IMR-90 (cell line): Measurements from ENCODE around the gene TRIM41. TPM values are rescaled to one million over a fixed set of nuclear protein-coding genes. Genes with fewer than 3 reads are reported as not detected.

Experiments
- ATAC-seq: fragments of 200-7000 bp; cut with Tn5 transposase; 2 replicates; pipeline ENCODE4 v1.9.1; 2020; ENCODE audit warnings: low read depth, mild to moderate bottlenecking, moderate library complexity
- BruUV-seq: library from RNA; stranded (reverse); fragments of 400-500 nt; replicated peaks from 2 replicates; lab custom pipeline; 2021; lab: Mats Ljungman, UMichigan
- CTCF ChIA-PET: fragments of 300-600 bp; formaldehyde crosslinking; extraction: SDS; loops from one replicate; lab custom pipeline; 2021; ENCODE audit warnings: antibody characterized with exemption; lab: Yijun Ruan, JAX
- POLR2A ChIA-PET: fragments of 300-600 bp; sonication (Branson Sonifier 250); formaldehyde crosslinking; loops from one replicate; lab custom pipeline; 2022; ENCODE audit warnings: antibody characterized with exemption; ENCODE audit not compliant: unreplicated experiment; lab: Charles Lee
- DNase-seq: peaks from one replicate; pipeline ENCODE4 v3.0.0; 2013
- H2AFZ ChIP-seq: replicated peaks from 2 replicates; pipeline ENCODE3; 2013; ENCODE audit warnings: low read length, mild to moderate bottlenecking; ENCODE audit not compliant: poor library complexity
- H2AK5ac ChIP-seq: 2 replicates; pipeline ENCODE4 v1.6.1; 2013; ENCODE audit warnings: low read depth, low read length, inconsistent platforms
- H2AK9ac ChIP-seq: replicated peaks from 2 replicates; pipeline ENCODE3; 2013; ENCODE audit warnings: mild to moderate bottlenecking, low read depth, low read length, moderate library complexity; ENCODE audit not compliant: poor library complexity
- H2BK120ac ChIP-seq: 2 replicates; pipeline ENCODE4 v1.6.1; 2013; ENCODE audit warnings: low read depth, low read length, inconsistent platforms
- H2BK15ac ChIP-seq: 3 replicates; pipeline ENCODE4 v1.6.1; 2013; ENCODE audit warnings: low read depth, low read length, inconsistent platforms
- H2BK20ac ChIP-seq: 2 replicates; pipeline ENCODE4 v1.6.1; 2013; ENCODE audit warnings: low read depth, mild to moderate bottlenecking, inconsistent platforms, low read length, moderate library complexity
- H2BK5ac ChIP-seq: 2 replicates; pipeline ENCODE4 v1.6.1; 2013; ENCODE audit warnings: mild to moderate bottlenecking, low read depth, low read length, inconsistent platforms; ENCODE audit not compliant: poor library complexity, severe bottlenecking
- H3K14ac ChIP-seq: replicated peaks from 2 replicates; pipeline ENCODE4 v1.6.1; 2013; ENCODE audit warnings: low read depth, low read length, inconsistent platforms
- H3K18ac ChIP-seq: 2 replicates; pipeline ENCODE4 v1.6.1; 2013; ENCODE audit warnings: low read depth, low read length, control low read depth
- H3K23ac ChIP-seq: 2 replicates; pipeline ENCODE4 v1.6.1; 2013; ENCODE audit warnings: low read depth, low read length, inconsistent platforms
- H3K27ac ChIP-seq: 2 replicates; pipeline ENCODE4 v1.5.1; 2013; ENCODE audit warnings: mild to moderate bottlenecking, control low read depth, low read length; ENCODE audit not compliant: insufficient read depth
- H3K27me3 ChIP-seq: 2 replicates; pipeline ENCODE4 v1.6.1; 2013; ENCODE audit warnings: low read length; ENCODE audit not compliant: control insufficient read depth, insufficient read depth
- H3K36me3 ChIP-seq: 2 replicates; pipeline ENCODE4 v1.6.1; 2013; ENCODE audit warnings: low read length, mixed read lengths; ENCODE audit not compliant: control insufficient read depth, insufficient read depth
- H3K4ac ChIP-seq: 2 replicates; pipeline ENCODE4 v1.6.1; 2013; ENCODE audit warnings: low read depth, low read length, inconsistent platforms
- H3K4me1 ChIP-seq: 2 replicates; pipeline ENCODE4 v1.6.1; 2013; ENCODE audit warnings: low read length, mixed read lengths; ENCODE audit not compliant: control insufficient read depth, insufficient read depth
- H3K4me2 ChIP-seq: 2 replicates; pipeline ENCODE4 v1.6.1; 2013; ENCODE audit warnings: low read depth, mild to moderate bottlenecking, control low read depth, low read length, moderate library complexity
- H3K4me3 ChIP-seq: 2 replicates; pipeline ENCODE4 v1.5.1; 2013; ENCODE audit warnings: low read depth, mild to moderate bottlenecking, control low read depth, low read length, moderate library complexity; ENCODE audit not compliant: insufficient read depth
- H3K56ac ChIP-seq: 2 replicates; pipeline ENCODE4 v1.6.1; 2013; ENCODE audit warnings: low read length, inconsistent platforms; ENCODE audit not compliant: insufficient read depth; ENCODE audit errors: extremely low read depth
- H3K79me1 ChIP-seq, 2 experiments: 2 replicates each; pipeline ENCODE4 v1.6.1; 2013; ENCODE audit warnings: low read length in 2 of 2, inconsistent platforms in 1 of 2, low read depth in 1 of 2
- H3K9ac ChIP-seq: 2 replicates; pipeline ENCODE4 v1.6.1; 2013; ENCODE audit warnings: low read depth, low read length, control low read depth
- H3K9me1 ChIP-seq: 2 replicates; pipeline ENCODE4 v1.6.1; 2013; ENCODE audit warnings: low read length, inconsistent platforms; ENCODE audit not compliant: insufficient read depth
- H3K9me3 ChIP-seq: 2 replicates; pipeline ENCODE4 v1.6.1; 2013; ENCODE audit warnings: low read length; ENCODE audit not compliant: control insufficient read depth, insufficient read depth
- H4K20me1 ChIP-seq: 2 replicates; pipeline ENCODE4 v1.6.1; 2013; ENCODE audit warnings: low read length, inconsistent platforms; ENCODE audit not compliant: insufficient read depth
- H4K5ac ChIP-seq: 2 replicates; pipeline ENCODE4 v1.6.1; 2013; ENCODE audit warnings: mild to moderate bottlenecking, low read depth, low read length, control low read depth
- H4K8ac ChIP-seq, 2 experiments: 2 replicates each; pipeline ENCODE4 v1.6.1; 2013; ENCODE audit warnings: low read depth in 2 of 2, low read length in 2 of 2, control low read depth in 1 of 2, inconsistent platforms in 1 of 2
- H4K91ac ChIP-seq: 2 replicates; pipeline ENCODE4 v1.6.1; 2013; ENCODE audit warnings: low read depth, low read length, inconsistent platforms; ENCODE audit not compliant: insufficient read depth
- CHD1 ChIP-seq: IDR thresholded peaks from 2 replicates; pipeline ENCODE4 v1.6.1; 2012; ENCODE audit warnings: low read depth, low read length, improper control_type of control experiment
- FOS ChIP-seq: fragments of 150-350 bp; IDR thresholded peaks from 2 replicates; pipeline ENCODE4 v1.6.1; 2016; ENCODE audit warnings: low read depth, low read length
- MAFK ChIP-seq: IDR thresholded peaks from 2 replicates; pipeline ENCODE4 v1.6.1; 2012; ENCODE audit warnings: low read depth, low read length, improper control_type of control experiment
- MXI1 ChIP-seq: IDR thresholded peaks from 2 replicates; pipeline ENCODE4 v1.6.1; 2012; ENCODE audit warnings: low read depth, mild to moderate bottlenecking, low read length, moderate library complexity, borderline replicate concordance
- POLR2A ChIP-seq: IDR thresholded peaks from 2 replicates; pipeline ENCODE4 v1.6.1; 2012; ENCODE audit warnings: mild to moderate bottlenecking, low read depth, low read length
- RCOR1 ChIP-seq: IDR thresholded peaks from 2 replicates; pipeline ENCODE4 v1.6.1; 2012; ENCODE audit warnings: mild to moderate bottlenecking, low read length, improper control_type of control experiment; ENCODE audit not compliant: insufficient replicate concordance
- RFX5 ChIP-seq: IDR thresholded peaks from 2 replicates; pipeline ENCODE4 v1.8.0; 2012; ENCODE audit warnings: low read depth, mild to moderate bottlenecking, low read length, moderate library complexity
- WGBS, 2 experiments: methylation state at CpG; one replicate each; pipeline versions ENCODE4 v1.1.5 to v1.1.7; 2013; ENCODE audit warnings: missing lambda C conversion rate in 2 of 2; ENCODE audit not compliant: insufficient read length in 1 of 2; ENCODE audit errors: extremely low coverage in 2 of 2; 5-methylcytosine and 5-hydroxymethylcytosine counted together
- dilution Hi-C: fragments of 300-500 bp; cut with HindIII; formaldehyde crosslinking; loops from one replicate; pipeline ENCODE4 v1.14.3; 2018; ENCODE audit warnings: low sequenced_read_pairs; ENCODE audit not compliant: unreplicated experiment
- in situ Hi-C: fragments of 300-500 bp; cut with MboI; formaldehyde crosslinking; loops from 3 replicates; pipeline ENCODE4 v1.14.3; 2019; ENCODE audit warnings: low sequenced_read_pairs, inconsistent platforms, mixed read lengths
- intact Hi-C: fragments of 100-400 bp; cut with micrococcal nuclease; formaldehyde crosslinking; loops from 2 replicates; pipeline ENCODE4 v1.10.0; 2022
- polyA plus RNA-seq, 3 experiments: library from polyadenylated mRNA; depleted of rRNA; stranded (reverse); fragments of >200 nt; gene quantifications; 2 replicates each; pipeline ENCODE4 v1.2.3, GENCODE V29; 2012; ENCODE audit warnings: low replicate concordance in 1 of 3
- total RNA-seq: library from RNA; depleted of rRNA; stranded (reverse); fragments of >200 nt; gene quantifications from 2 replicates; pipeline ENCODE4 v1.2.3, GENCODE V29; 2012
- TF ChIP-seq, protein P1 (sequence below): conservative IDR thresholded peaks from 2 replicates; pipeline ENCODE4 v1.5.1; 2012; ENCODE audit warnings: mild to moderate bottlenecking, low read depth, low read length, improper control_type of control experiment

Gene TRIM41
- total and polyA plus RNA-seq, 2 of the 4 experiments (the other 2 are of a cell fraction): 5.9 to 15.7 TPM

DNA sequence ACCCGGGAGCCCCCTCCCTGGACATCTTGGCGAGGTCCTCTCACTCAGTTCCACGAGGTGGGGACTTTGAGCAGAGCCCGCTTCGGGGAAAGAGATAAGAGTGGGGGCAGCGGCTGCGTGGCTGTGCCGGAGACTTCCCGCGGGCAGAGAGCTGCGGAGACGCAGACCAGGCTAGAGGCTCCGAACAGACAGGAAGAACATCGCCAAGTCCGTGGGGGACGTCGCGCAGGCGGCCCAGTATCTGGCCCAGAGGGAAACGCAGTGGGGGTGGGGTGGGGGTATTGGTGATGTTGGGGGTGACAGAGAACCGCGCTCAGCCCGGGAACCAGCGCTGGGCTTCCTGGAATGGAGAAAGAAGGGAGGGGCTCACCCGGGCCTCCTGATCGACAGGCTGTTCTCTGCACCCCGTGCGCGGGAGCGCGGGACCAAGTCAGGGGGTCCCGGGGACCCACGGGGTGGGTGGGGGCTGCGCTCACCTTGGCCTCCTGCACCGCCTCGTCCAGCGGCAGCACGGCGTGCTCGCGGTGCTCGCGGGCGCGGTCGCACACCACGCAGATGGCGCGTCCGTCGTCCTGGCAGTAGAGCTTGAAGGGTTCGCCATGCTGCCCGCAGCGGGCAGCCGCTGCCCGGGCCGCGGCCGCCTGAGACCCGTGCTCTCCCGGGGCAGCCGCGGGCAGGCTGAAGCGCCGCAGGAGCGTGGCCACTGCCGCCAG, 18.8 kb upstream of the TRIM41 start:
- Histone ChIP-seq H2AK5ac (no peak overlapping the region), H4K8ac (no peak overlapping the region), H3K36me3 (no peaks in the 10 kb centered on the region), H3K79me1 (no peaks in the 10 kb centered on the region), H3K4ac (no peak overlapping the region), H3K14ac (no peak overlapping the region), H3K23ac (no peak overlapping the region), H3K18ac (no peak overlapping the region), H2AK9ac (peak overlapping the region; percentile 52), H4K20me1 (no peaks in the 10 kb centered on the region), H3K4me3 (peak overlapping the region; percentile 57), H3K9ac (no peak overlapping the region), H3K9me3 (no peaks in the 10 kb centered on the region), H3K4me1 (peaks cover 4% of the 10 kb centered on the region; the same call in 1 of the 2 replicates), H4K91ac (no peak overlapping the region), H3K56ac (no peak overlapping the region), H2BK15ac (no peak overlapping the region), H3K27me3 (no peaks in the 10 kb centered on the region; the same call in 1 of the 2 replicates), H2BK120ac (no peak overlapping the region), H2AFZ (peak overlapping the region; percentile 91), H3K4me2 (peak overlapping the region; percentile 77), H4K5ac (no peak overlapping the region), H3K9me1 (0 out of 2 replicates have a peak, but pooled peaks cover 6% of the 10 kb centered on the region), H2BK20ac (no peak overlapping the region), H2BK5ac (no peak overlapping the region), H3K27ac (no peak overlapping the region)
- TF ChIP-seq RCOR1 (no peak), POLR2A (no peak), MXI1 (no peak), RFX5 (no peak), FOS (no peak), CHD1 (no peak), MAFK (no peak)
- TF ChIP-seq, protein P1, sequence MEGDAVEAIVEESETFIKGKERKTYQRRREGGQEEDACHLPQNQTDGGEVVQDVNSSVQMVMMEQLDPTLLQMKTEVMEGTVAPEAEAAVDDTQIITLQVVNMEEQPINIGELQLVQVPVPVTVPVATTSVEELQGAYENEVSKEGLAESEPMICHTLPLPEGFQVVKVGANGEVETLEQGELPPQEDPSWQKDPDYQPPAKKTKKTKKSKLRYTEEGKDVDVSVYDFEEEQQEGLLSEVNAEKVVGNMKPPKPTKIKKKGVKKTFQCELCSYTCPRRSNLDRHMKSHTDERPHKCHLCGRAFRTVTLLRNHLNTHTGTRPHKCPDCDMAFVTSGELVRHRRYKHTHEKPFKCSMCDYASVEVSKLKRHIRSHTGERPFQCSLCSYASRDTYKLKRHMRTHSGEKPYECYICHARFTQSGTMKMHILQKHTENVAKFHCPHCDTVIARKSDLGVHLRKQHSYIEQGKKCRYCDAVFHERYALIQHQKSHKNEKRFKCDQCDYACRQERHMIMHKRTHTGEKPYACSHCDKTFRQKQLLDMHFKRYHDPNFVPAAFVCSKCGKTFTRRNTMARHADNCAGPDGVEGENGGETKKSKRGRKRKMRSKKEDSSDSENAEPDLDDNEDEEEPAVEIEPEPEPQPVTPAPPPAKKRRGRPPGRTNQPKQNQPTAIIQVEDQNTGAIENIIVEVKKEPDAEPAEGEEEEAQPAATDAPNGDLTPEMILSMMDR: no peak
- POLR2A ChIA-PET: no interaction called here
- no TSS peak for BruUV-seq
- WGBS, 2 experiments: 4% methylated on average over 19 of the region's 67 CpGs; no CpG with 5 or more reads in 1 of the 2 experiments
- dilution Hi-C loops: no loop called here
- in situ Hi-C loops: no loop called here
- peak; percentile 20 for DNase-seq
- intact Hi-C loops: no loop called here
- CTCF ChIA-PET: interaction anchor here (1.3 kb wide), 1 partner anchor 13 kb away, joined by 3 read pairs; no protein-coding TSS in a partner anchor
- peak; percentile 5 for ATAC-seq
